Measurements from ENCODE around the gene SPA17. TPM values are rescaled to one million over a fixed set of nuclear protein-coding genes. Genes with fewer than 3 reads are reported as not detected.
A peak's percentile ranks its signal among the peaks of the same experiment; 100 is the strongest.

Gene SPA17
- total RNA-seq, 1 donor from 2014 or later = not detected

GRCh38 chr11:124712392-124712791 is 38.7 kb downstream of the SPA17 start:
- Histone ChIP-seq H3K36me3 (no peaks in the 10 kb centered on the region), H3K9me3 (peaks cover 0 to 10% of the 10 kb centered on the region in 2 donors), H3K4me1 (no peaks in the 10 kb centered on the region), H3K4me3 (no peak overlapping the region), H3K27ac (no peak overlapping the region), H3K27me3 (no peaks in the 10 kb centered on the region)
- intact Hi-C loops (cut with DNase I) = no loop called here
- no peak for DNase-seq (ENCODE audit: low spot score in 2 of 2)
- no peak for TF ChIP-seq CTCF (IDR thresholded peaks at IDR 0.05)

GRCh38 chr11:124716591-124716990 is 42.9 kb downstream of the SPA17 start:
- DNase-seq (ENCODE audit: low spot score in 2 of 2) = no peak
- intact Hi-C loops (cut with DNase I) = loop anchor here (5.0 kb wide), 1 partner anchor 39 kb away; no protein-coding TSS in a partner anchor
- TF ChIP-seq CTCF (IDR thresholded peaks at IDR 0.05) = no peak
- Histone ChIP-seq H3K27ac (no peak overlapping the region), H3K4me1 (peaks cover 0 to 8% of the 10 kb centered on the region in 2 donors), H3K36me3 (no peaks in the 10 kb centered on the region), H3K4me3 (no peak overlapping the region), H3K9me3 (no peaks in the 10 kb centered on the region), H3K27me3 (no peaks in the 10 kb centered on the region)

- Histone ChIP-seq H3K27me3 (no peaks in the 10 kb centered on the region), H3K27ac (peak overlapping the region; percentile 51 to 65), H3K4me3 (peak overlapping the region; percentile 48 to 64), H3K9me3 (no peaks in the 10 kb centered on the region), H3K4me1 (peaks cover 0 to 8% of the 10 kb centered on the region in 2 donors), H3K36me3 (no peaks in the 10 kb centered on the region)
- intact Hi-C loops (cut with DNase I) = loop anchor here (5.0 kb wide), 1 partner anchor 40 kb away; no protein-coding TSS in a partner anchor
- TF ChIP-seq CTCF (IDR thresholded peaks at IDR 0.05) = no peak
- no peak for DNase-seq (ENCODE audit: low spot score in 2 of 2)
Measured at GRCh38 chr11:124717421-124717785, 43.7 kb downstream of the SPA17 start.

- Histone ChIP-seq H3K4me1 (peaks cover 0 to 8% of the 10 kb centered on the region in 2 donors), H3K27me3 (no peaks in the 10 kb centered on the region), H3K9me3 (no peaks in the 10 kb centered on the region), H3K27ac (peak overlapping the region; percentile 51 to 65), H3K4me3 (peak overlapping the region; percentile 48 to 64), H3K36me3 (no peaks in the 10 kb centered on the region)
- no peak for DNase-seq (ENCODE audit: low spot score in 2 of 2)
- no peak for TF ChIP-seq CTCF (IDR thresholded peaks at IDR 0.05)
- intact Hi-C loops (cut with DNase I) = loop anchor here (2.0 to 5.0 kb wide), 2 partner anchors 19 to 41 kb away; no protein-coding TSS in a partner anchor
Measured at GRCh38 chr11:124717786-124718651, 44.3 kb downstream of the SPA17 start.

DNA sequence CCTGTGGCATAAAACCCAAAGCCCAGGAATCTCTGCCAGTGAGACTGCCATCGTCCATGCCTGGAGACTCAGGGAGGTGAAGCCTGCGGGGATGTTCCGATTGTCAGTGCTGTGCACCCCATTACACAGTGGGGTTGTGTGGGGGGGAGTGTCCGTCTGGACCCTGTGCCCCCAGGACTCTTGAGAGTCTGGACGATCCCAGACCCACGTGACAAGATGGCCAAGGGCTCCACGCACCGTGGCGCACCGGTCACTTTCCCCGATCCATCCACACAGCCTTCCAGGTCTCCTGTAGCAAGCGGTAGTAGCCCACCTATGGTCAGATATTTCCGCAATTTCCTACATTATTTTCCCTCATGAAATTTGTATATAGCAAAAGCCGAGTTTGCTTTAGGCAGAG is 45.1 kb downstream of the SPA17 start:
- TF ChIP-seq CTCF (IDR thresholded peaks at IDR 0.05) = no peak
- Histone ChIP-seq H3K27ac (peak overlapping the region in 1 of 2 donors; percentile 65), H3K4me3 (no peak overlapping the region), H3K36me3 (no peaks in the 10 kb centered on the region), H3K9me3 (no peaks in the 10 kb centered on the region), H3K4me1 (peaks cover 0 to 8% of the 10 kb centered on the region in 2 donors), H3K27me3 (no peaks in the 10 kb centered on the region)
- intact Hi-C loops (cut with DNase I) = loop anchor here (2.0 to 5.0 kb wide), 2 partner anchors 18 to 42 kb away; no protein-coding TSS in a partner anchor
- DNase-seq (ENCODE audit: low spot score in 2 of 2) = no peak
